Measurements from ENCODE around the gene RAD51B. TPM values are rescaled to one million over a fixed set of nuclear protein-coding genes. Genes with fewer than 3 reads are reported as not detected.

Gene RAD51B
- total and polyA plus RNA-seq, 9 donors: 21.6 to 70.1 (median 35.1) TPM

DNA sequence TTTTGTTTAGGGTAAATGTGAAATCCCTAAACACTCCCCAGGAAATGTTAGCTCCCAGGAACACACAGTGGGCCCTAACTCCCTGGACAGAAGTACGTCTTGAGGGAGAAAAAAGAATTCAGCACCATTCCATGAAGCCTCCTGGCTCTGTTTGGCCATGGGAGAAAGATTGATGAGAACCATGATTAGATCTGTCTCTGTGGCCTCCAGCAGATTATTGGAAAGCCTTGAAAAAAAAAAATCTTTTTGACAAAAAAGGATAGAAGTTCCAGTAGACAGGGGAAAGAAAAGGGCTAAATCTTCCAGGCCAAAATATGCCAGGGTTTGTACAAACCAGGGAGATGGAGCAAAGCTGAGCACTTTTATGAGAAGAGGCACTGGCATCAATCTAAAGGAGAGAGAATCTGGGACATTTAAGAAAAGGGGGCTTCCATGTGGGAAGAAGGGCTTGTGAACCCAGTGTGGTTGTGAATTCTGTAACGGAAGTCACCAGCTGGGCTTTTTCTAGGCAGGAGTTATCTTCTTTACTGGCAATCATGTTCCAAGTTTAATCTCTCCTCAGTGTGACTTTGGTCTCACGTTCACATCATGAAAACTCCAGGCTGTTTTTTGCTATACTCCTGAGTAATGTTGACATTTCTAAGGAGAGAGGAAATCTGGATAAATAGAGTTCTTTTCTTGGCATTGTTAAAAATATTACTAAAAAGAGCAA is 426.7 kb downstream of the RAD51B start:
- peaks cover 33% of the 10 kb centered on the region for H3K4me1 ChIP-seq (ENCODE audit: insufficient read depth)
- 6 to 14% (median 8%) methylated on average over 3 of the region's 3 CpGs for WGBS, 3 donors

DNA sequence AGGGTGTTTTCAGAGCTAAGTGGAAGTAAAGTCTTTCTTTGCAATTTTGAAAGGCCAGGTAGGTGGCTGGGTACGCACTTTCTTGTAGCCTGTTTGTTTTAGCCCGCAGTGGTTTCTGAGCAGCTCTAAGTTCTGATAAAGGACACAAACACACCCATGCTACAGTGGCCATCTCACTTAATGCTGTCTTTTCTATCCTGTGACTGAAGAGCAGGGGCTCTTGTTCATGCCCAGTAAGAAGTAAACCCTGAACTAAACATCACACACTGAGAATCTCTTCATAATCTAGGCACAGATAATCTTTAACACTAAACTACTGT is 427.2 kb downstream of the RAD51B start:
- intact Hi-C loops (cut with DNase I): loop anchor here in 3 of 4 donors (5.0 to 10.0 kb wide), 7 partner anchors 102 to 568 kb away; partner anchors contain the start of gene ZFP36L1 (in 1 of the 3)
- Histone ChIP-seq H3K27ac (peak overlapping the region in 1 of 2 donors; percentile 86), H3K36me3 (no peaks in the 10 kb centered on the region), H3K27me3 (no peaks in the 10 kb centered on the region), H3K9me3 (no peaks in the 10 kb centered on the region), H3K4me3 (no peak overlapping the region), H3K4me1 (ENCODE audit: insufficient read depth) (peaks cover 35% of the 10 kb centered on the region)
- no peak for DNase-seq
- TF ChIP-seq POLR2A (IDR thresholded peaks at IDR 0.05) (no peak), EP300 (IDR thresholded peaks at IDR 0.05) (no peak)
- TF ChIP-seq, protein P1, sequence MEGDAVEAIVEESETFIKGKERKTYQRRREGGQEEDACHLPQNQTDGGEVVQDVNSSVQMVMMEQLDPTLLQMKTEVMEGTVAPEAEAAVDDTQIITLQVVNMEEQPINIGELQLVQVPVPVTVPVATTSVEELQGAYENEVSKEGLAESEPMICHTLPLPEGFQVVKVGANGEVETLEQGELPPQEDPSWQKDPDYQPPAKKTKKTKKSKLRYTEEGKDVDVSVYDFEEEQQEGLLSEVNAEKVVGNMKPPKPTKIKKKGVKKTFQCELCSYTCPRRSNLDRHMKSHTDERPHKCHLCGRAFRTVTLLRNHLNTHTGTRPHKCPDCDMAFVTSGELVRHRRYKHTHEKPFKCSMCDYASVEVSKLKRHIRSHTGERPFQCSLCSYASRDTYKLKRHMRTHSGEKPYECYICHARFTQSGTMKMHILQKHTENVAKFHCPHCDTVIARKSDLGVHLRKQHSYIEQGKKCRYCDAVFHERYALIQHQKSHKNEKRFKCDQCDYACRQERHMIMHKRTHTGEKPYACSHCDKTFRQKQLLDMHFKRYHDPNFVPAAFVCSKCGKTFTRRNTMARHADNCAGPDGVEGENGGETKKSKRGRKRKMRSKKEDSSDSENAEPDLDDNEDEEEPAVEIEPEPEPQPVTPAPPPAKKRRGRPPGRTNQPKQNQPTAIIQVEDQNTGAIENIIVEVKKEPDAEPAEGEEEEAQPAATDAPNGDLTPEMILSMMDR (IDR thresholded peaks at IDR 0.05): no peak
- WGBS, 3 donors: 5 to 8% (median 8%) methylated on average over 2 of the region's 2 CpGs

More for the DNA sequence above, 426.7 kb downstream of the RAD51B start:
- Histone ChIP-seq H3K9me3 (no peaks in the 10 kb centered on the region), H3K27ac (peak overlapping the region; percentile 60 to 86), H3K27me3 (no peaks in the 10 kb centered on the region), H3K4me3 (no peak overlapping the region), H3K36me3 (no peaks in the 10 kb centered on the region)
- peak in 1 of 5 donors; percentile 33 for DNase-seq
- intact Hi-C loops (cut with DNase I): loop anchor here in 3 of 4 donors (5.0 to 10.0 kb wide), 7 partner anchors 101 to 569 kb away; partner anchors contain the start of gene ZFP36L1 (in 1 of the 3)
- TF ChIP-seq EP300 (IDR thresholded peaks at IDR 0.05): no peak
- TF ChIP-seq, protein P1 (IDR thresholded peaks at IDR 0.05): no peak
- no peak for TF ChIP-seq POLR2A (IDR thresholded peaks at IDR 0.05)

GRCh38 chr14:68247274-68247673 is 427.7 kb downstream of the RAD51B start:
- Histone ChIP-seq H3K4me3 (no peak overlapping the region), H3K27me3 (no peaks in the 10 kb centered on the region), H3K36me3 (no peaks in the 10 kb centered on the region), H3K27ac (peak overlapping the region in 1 of 2 donors; percentile 86), H3K4me1 (ENCODE audit: insufficient read depth) (peaks cover 36% of the 10 kb centered on the region), H3K9me3 (no peaks in the 10 kb centered on the region)
- TF ChIP-seq EP300 (IDR thresholded peaks at IDR 0.05) (no peak), POLR2A (IDR thresholded peaks at IDR 0.05) (no peak)
- TF ChIP-seq, protein P1 (IDR thresholded peaks at IDR 0.05): no peak
- 29 to 39% (median 32%) methylated on average over 3 of the region's 3 CpGs for WGBS, 3 donors
- no peak for DNase-seq
- intact Hi-C loops (cut with DNase I): loop anchor here in 3 of 4 donors (5.0 to 10.0 kb wide), 7 partner anchors 102 to 568 kb away; partner anchors contain the start of gene ZFP36L1 (in 1 of the 3)

GRCh38 chr14:68247676-68248268 is 428.2 kb downstream of the RAD51B start:
- DNase-seq: peak in 1 of 5 donors; percentile 51
- TF ChIP-seq EP300 (IDR thresholded peaks at IDR 0.05) (no peak), POLR2A (IDR thresholded peaks at IDR 0.05) (no peak)
- TF ChIP-seq, protein P1 (IDR thresholded peaks at IDR 0.05): no peak
- intact Hi-C loops (cut with DNase I): loop anchor here (2.0 to 10.0 kb wide), 9 partner anchors 103 to 569 kb away; partner anchors contain the start of gene ZFP36L1 (in 1 of the 4)
- Histone ChIP-seq H3K27ac (peak overlapping the region in 1 of 2 donors; percentile 86), H3K9me3 (no peaks in the 10 kb centered on the region), H3K4me3 (no peak overlapping the region), H3K4me1 (ENCODE audit: insufficient read depth) (peaks cover 36% of the 10 kb centered on the region), H3K36me3 (no peaks in the 10 kb centered on the region), H3K27me3 (no peaks in the 10 kb centered on the region)
- WGBS, 3 donors: 31 to 44% (median 35%) methylated on average over 4 of the region's 4 CpGs

Data from ovary (tissue), 9 donors.